Muscle layer of colon (tissue), 2 donors: ENCODE measurements around the gene ZNF599.

ENCODE experiments used
- H3K27ac ChIP-seq: one replicate; pipeline ENCODE4 v1.7.0; 2013; ENCODE audit warnings: low read depth, mild to moderate bottlenecking, low read length, moderate library complexity
- H3K27me3 ChIP-seq, 2 donors: one replicate each; pipeline ENCODE4 v1.7.0; 2013; ENCODE audit warnings: low read length in 2 of 2, mild to moderate bottlenecking in 2 of 2; ENCODE audit not compliant: insufficient read depth in 2 of 2, control insufficient read depth in 1 of 2
- H3K36me3 ChIP-seq: one replicate; pipeline ENCODE4 v1.7.0; 2013; ENCODE audit warnings: mild to moderate bottlenecking, low read length; ENCODE audit not compliant: insufficient read depth
- H3K4me1 ChIP-seq: one replicate; pipeline ENCODE4 v1.7.0; 2013; ENCODE audit warnings: mild to moderate bottlenecking, low read length; ENCODE audit not compliant: insufficient read depth
- H3K4me3 ChIP-seq, 2 donors: one replicate each; pipeline ENCODE4 v1.7.0; 2013; ENCODE audit warnings: low read length in 2 of 2, low read depth in 1 of 2, mild to moderate bottlenecking in 1 of 2, moderate library complexity in 1 of 2
- H3K9ac ChIP-seq: one replicate; pipeline ENCODE4 v1.7.0; 2013; ENCODE audit warnings: low read length
- H3K9me3 ChIP-seq: one replicate; pipeline ENCODE4 v1.7.0; 2013; ENCODE audit warnings: mild to moderate bottlenecking, low read length
- donor health status: abdominal sarcoma.
- donor health status: Adenocarcinoma of cecum.

Gene ZNF599

GRCh38 chr19:34787059-34787824, 14.2 kb upstream of the ZNF599 start:
- no peaks in the 10 kb centered on the region for H3K9me3 ChIP-seq
- no peaks in the 10 kb centered on the region for H3K36me3 ChIP-seq
- no peak overlapping the region for H3K9ac ChIP-seq
- no peaks in the 10 kb centered on the region for H3K4me1 ChIP-seq
- no peaks in the 10 kb centered on the region for H3K27me3 ChIP-seq
- no peak overlapping the region for H3K4me3 ChIP-seq
- H3K27ac ChIP-seq: no peak overlapping the region

- Histone ChIP-seq H3K36me3 (no peaks in the 10 kb centered on the region), H3K4me3 (no peak overlapping the region), H3K9me3 (no peaks in the 10 kb centered on the region), H3K27ac (no peak overlapping the region), H3K4me1 (no peaks in the 10 kb centered on the region), H3K27me3 (no peaks in the 10 kb centered on the region), H3K9ac (no peak overlapping the region)
These were observed 13.2 kb upstream of the ZNF599 start for GRCh38 chr19:34786236-34786635.

- Histone ChIP-seq H3K36me3 (no peaks in the 10 kb centered on the region), H3K4me3 (no peak overlapping the region), H3K27ac (no peak overlapping the region), H3K4me1 (no peaks in the 10 kb centered on the region), H3K9me3 (no peaks in the 10 kb centered on the region), H3K9ac (no peak overlapping the region), H3K27me3 (no peaks in the 10 kb centered on the region)
These were observed 6.6 kb upstream of the ZNF599 start for GRCh38 chr19:34779652-34780051.

- Histone ChIP-seq H3K4me3 (no peak overlapping the region), H3K4me1 (no peaks in the 10 kb centered on the region), H3K9ac (no peak overlapping the region), H3K36me3 (no peaks in the 10 kb centered on the region), H3K9me3 (no peaks in the 10 kb centered on the region), H3K27ac (no peak overlapping the region), H3K27me3 (no peaks in the 10 kb centered on the region)
These were observed 5.3 kb upstream of the ZNF599 start for GRCh38 chr19:34778342-34778741.

GRCh38 chr19:34774857-34775256, 1.8 kb upstream of the ZNF599 start:
- Histone ChIP-seq H3K4me1 (peaks cover 12% of the 10 kb centered on the region), H3K27ac (no peak overlapping the region), H3K9me3 (no peaks in the 10 kb centered on the region), H3K9ac (no peak overlapping the region), H3K36me3 (peaks cover under 1% of the 10 kb centered on the region), H3K4me3 (no peak overlapping the region), H3K27me3 (no peaks in the 10 kb centered on the region)

- H3K4me3 ChIP-seq: peak overlapping the region in 1 of 2 donors; percentile 84
These were observed 495 bp upstream of the ZNF599 start for GRCh38 chr19:34773555-34773864.

GRCh38 chr19:34767951-34768350, 5.1 kb downstream of the ZNF599 start:
- Histone ChIP-seq H3K27me3 (no peaks in the 10 kb centered on the region), H3K4me3 (no peak overlapping the region), H3K9ac (no peak overlapping the region), H3K9me3 (no peaks in the 10 kb centered on the region), H3K36me3 (peaks cover 64% of the 10 kb centered on the region), H3K27ac (no peak overlapping the region), H3K4me1 (peaks cover 12% of the 10 kb centered on the region)

More at GRCh38 chr19:34773555-34773864, 495 bp upstream of the ZNF599 start:
- Histone ChIP-seq H3K4me1 (peaks cover 12% of the 10 kb centered on the region), H3K27me3 (no peaks in the 10 kb centered on the region), H3K9me3 (no peaks in the 10 kb centered on the region), H3K36me3 (peaks cover 14% of the 10 kb centered on the region), H3K27ac (no peak overlapping the region), H3K9ac (no peak overlapping the region)

- peaks cover 6% of the 10 kb centered on the region for H3K9me3 ChIP-seq
- H3K9ac ChIP-seq: no peak overlapping the region
- H3K4me3 ChIP-seq: no peak overlapping the region
- H3K27me3 ChIP-seq: no peaks in the 10 kb centered on the region
- peaks cover 2% of the 10 kb centered on the region for H3K4me1 ChIP-seq
- no peak overlapping the region for H3K27ac ChIP-seq
- peaks cover 64% of the 10 kb centered on the region for H3K36me3 ChIP-seq
These were observed 6.6 kb downstream of the ZNF599 start for GRCh38 chr19:34766386-34766785.

- H3K9me3 ChIP-seq: peaks cover 33% of the 10 kb centered on the region
- peak overlapping the region in 1 of 2 donors; percentile 36 for H3K4me3 ChIP-seq
- H3K4me1 ChIP-seq: no peaks in the 10 kb centered on the region
- no peaks in the 10 kb centered on the region for H3K27me3 ChIP-seq
- no peak overlapping the region for H3K9ac ChIP-seq
- H3K36me3 ChIP-seq: peaks cover 25% of the 10 kb centered on the region
- no peak overlapping the region for H3K27ac ChIP-seq
These were observed 13.6 kb downstream of the ZNF599 start for GRCh38 chr19:34759218-34759917.

GRCh38 chr19:34757441-34757840, 15.6 kb downstream of the ZNF599 start:
- peaks cover 33% of the 10 kb centered on the region for H3K9me3 ChIP-seq
- H3K27me3 ChIP-seq: no peaks in the 10 kb centered on the region
- no peaks in the 10 kb centered on the region for H3K4me1 ChIP-seq
- no peak overlapping the region for H3K9ac ChIP-seq
- no peak overlapping the region for H3K4me3 ChIP-seq
- no peak overlapping the region for H3K27ac ChIP-seq
- H3K36me3 ChIP-seq: peaks cover 24% of the 10 kb centered on the region

GRCh38 chr19:34744896-34745690, 27.9 kb downstream of the ZNF599 start:
- Histone ChIP-seq H3K4me3 (no peak overlapping the region), H3K27ac (no peak overlapping the region), H3K9ac (no peak overlapping the region), H3K4me1 (no peaks in the 10 kb centered on the region), H3K9me3 (peaks cover 34% of the 10 kb centered on the region), H3K36me3 (peaks cover 13% of the 10 kb centered on the region), H3K27me3 (no peaks in the 10 kb centered on the region)
